IPS DF 4.7 (cell line): ENCODE results near the gene CAMTA1.
"Not testable (repeated sequence)": the region's sequence is repeated elsewhere in the genome, so short reads cannot be mapped to it uniquely, and the experiment has no call there.

ENCODE experiments used
- DNase-seq: peaks from one replicate; pipeline ENCODE4 v3.0.0-alpha.2; 2013; ENCODE audit warnings: low spot score; ENCODE audit errors: extremely low read depth

Gene CAMTA1

GRCh38 chr1:7781501-7781900 is 996.2 kb downstream of the CAMTA1 start:
- no peak for DNase-seq

GRCh38 chr1:7781923-7782495 is 996.8 kb downstream of the CAMTA1 start:
- no peak for DNase-seq

- no peak for DNase-seq
Measured at GRCh38 chr1:7783178-7783711, 998.0 kb downstream of the CAMTA1 start.

GRCh38 chr1:7783826-7784491 is 998.7 kb downstream of the CAMTA1 start, which contains the start of gene PER3:
TSS of gene PER3 (plus strand) at chr1:7784291. CDS start at chr1:7784878, 587 bp downstream.
- no peak for DNase-seq

- DNase-seq = no peak
Measured at GRCh38 chr1:7784492-7785071, 999.3 kb downstream of the CAMTA1 start.

- DNase-seq = no peak
Measured at GRCh38 chr1:7785108-7785507, 999.9 kb downstream of the CAMTA1 start.

GRCh38 chr1:7786795-7787194 is 1001.5 kb downstream of the CAMTA1 start:
- no peak for DNase-seq

GRCh38 chr1:7789828-7790227 is 1004.6 kb downstream of the CAMTA1 start:
- DNase-seq = no peak

- DNase-seq = not testable (repeated sequence)
Measured at GRCh38 chr1:7791027-7791426, 1005.8 kb downstream of the CAMTA1 start.

- DNase-seq = no peak
Measured at GRCh38 chr1:7795406-7795805, 1010.2 kb downstream of the CAMTA1 start.

- DNase-seq = no peak
Measured at GRCh38 chr1:7805460-7805859, 1020.2 kb downstream of the CAMTA1 start.

GRCh38 chr1:7808253-7808844 is 1023.1 kb downstream of the CAMTA1 start:
- no peak for DNase-seq

GRCh38 chr1:7809742-7810141 is 1024.5 kb downstream of the CAMTA1 start:
- no peak for DNase-seq

GRCh38 chr1:7810395-7810794 is 1025.1 kb downstream of the CAMTA1 start:
- no peak for DNase-seq

- no peak for DNase-seq
Measured at GRCh38 chr1:7811476-7811875, 1026.2 kb downstream of the CAMTA1 start.

GRCh38 chr1:7813677-7814373 is 1028.6 kb downstream of the CAMTA1 start:
- no peak for DNase-seq
